Ascending aorta (tissue), 2 donors: ENCODE measurements around the gene SGMS2. TPM values are rescaled to one million over a fixed set of nuclear protein-coding genes. Genes with fewer than 3 reads are reported as not detected.

Experiments
- DNase-seq, 2 donors: peaks; one replicate each; pipeline ENCODE4 v3.0.0-alpha.2; 2019; ENCODE audit warnings: low spot score in 2 of 2
- H3K27ac ChIP-seq, 2 donors: fragments of 200-600 bp; sonication (generic); one replicate each; pipeline ENCODE4 v1.5.1; 2016 to 2017; ENCODE audit warnings: mild to moderate bottlenecking in 1 of 2
- H3K27me3 ChIP-seq: fragments of 200-600 bp; sonication (generic); one replicate; pipeline ENCODE4 v1.5.1; 2017
- H3K36me3 ChIP-seq, 2 donors: fragments of 200-600 bp; sonication (generic); one replicate each; pipeline ENCODE4 v1.5.1; 2016
- H3K4me1 ChIP-seq, 2 donors: fragments of 200-600 bp; sonication (generic); one replicate each; pipeline ENCODE4 v1.5.1; 2016 to 2017; ENCODE audit warnings: mild to moderate bottlenecking in 1 of 2
- H3K4me3 ChIP-seq, 2 donors: fragments of 200-600 bp; sonication (generic); one replicate each; pipeline ENCODE4 v1.5.1; 2016 to 2017; ENCODE audit warnings: mild to moderate bottlenecking in 1 of 2
- H3K9me3 ChIP-seq, 2 donors: fragments of 200-600 bp; sonication (generic); one replicate each; pipeline ENCODE4 v1.5.1; 2016
- CTCF ChIP-seq, 3 experiments: fragments of 200-600 bp in 2 of 3; fragments of 450-650 bp in 1 of 3; sonication (generic) in 2 of 3; IDR thresholded peaks; one replicate each; pipeline ENCODE4 v1.5.1; 2016 to 2019; ENCODE audit warnings: antibody characterized with exemption in 3 of 3, mild to moderate bottlenecking in 1 of 3, moderate library complexity in 1 of 3
- intact Hi-C: fragments of 100-400 bp; cut with DNase I; formaldehyde crosslinking; loops from one replicate; pipeline ENCODE4 v1.15.1; 2023
- total RNA-seq: library from RNA; depleted of rRNA; stranded (reverse); fragments of >200 nt; gene quantifications from one replicate; pipeline ENCODE4 v1.1.0, GENCODE V29; 2016

SGMS2 gene
- total RNA-seq, 1 donor from 2014 or later: 333 TPM

- no peak overlapping the region for H3K27ac ChIP-seq
These were observed 32.0 kb upstream of the SGMS2 start for GRCh38 chr4:107792711-107793110.

GRCh38 chr4:107793996-107794395 is 30.7 kb upstream of the SGMS2 start:
- Histone ChIP-seq H3K4me1 (no peaks in the 10 kb centered on the region), H3K27ac (no peak overlapping the region), H3K27me3 (no peaks in the 10 kb centered on the region), H3K4me3 (no peak overlapping the region), H3K36me3 (no peaks in the 10 kb centered on the region), H3K9me3 (no peaks in the 10 kb centered on the region)
- DNase-seq: no peak
- TF ChIP-seq CTCF (IDR thresholded peaks at IDR 0.05): no peak
- intact Hi-C loops: no loop called here

More at GRCh38 chr4:107792711-107793110, 32.0 kb upstream of the SGMS2 start:
- no peaks in the 10 kb centered on the region for H3K27me3 ChIP-seq
- TF ChIP-seq CTCF (IDR thresholded peaks at IDR 0.05): no peak
- H3K9me3 ChIP-seq: peaks cover 0 to 5% of the 10 kb centered on the region in 2 donors
- H3K36me3 ChIP-seq: no peaks in the 10 kb centered on the region
- no peaks in the 10 kb centered on the region for H3K4me1 ChIP-seq
- no peak overlapping the region for H3K4me3 ChIP-seq
- DNase-seq: no peak
- intact Hi-C loops: no loop called here

GRCh38 chr4:107799669-107800450 is 24.9 kb upstream of the SGMS2 start:
- Histone ChIP-seq H3K4me1 (no peaks in the 10 kb centered on the region), H3K9me3 (no peaks in the 10 kb centered on the region), H3K36me3 (no peaks in the 10 kb centered on the region), H3K27ac (no peak overlapping the region), H3K27me3 (no peaks in the 10 kb centered on the region), H3K4me3 (no peak overlapping the region)
- intact Hi-C loops: no loop called here
- DNase-seq: no peak
- no peak for TF ChIP-seq CTCF (IDR thresholded peaks at IDR 0.05)

GRCh38 chr4:107800706-107801105 is 24.0 kb upstream of the SGMS2 start:
- no peaks in the 10 kb centered on the region for H3K9me3 ChIP-seq
- no peaks in the 10 kb centered on the region for H3K36me3 ChIP-seq
- no peaks in the 10 kb centered on the region for H3K27me3 ChIP-seq
- no peak overlapping the region for H3K27ac ChIP-seq
- no peak for TF ChIP-seq CTCF (IDR thresholded peaks at IDR 0.05)
- no peak for DNase-seq
- H3K4me3 ChIP-seq: no peak overlapping the region
- H3K4me1 ChIP-seq: no peaks in the 10 kb centered on the region
- intact Hi-C loops: no loop called here

- no peak overlapping the region for H3K27ac ChIP-seq
- H3K9me3 ChIP-seq: no peaks in the 10 kb centered on the region
- no peak for TF ChIP-seq CTCF (IDR thresholded peaks at IDR 0.05)
- no peak overlapping the region for H3K4me3 ChIP-seq
- no peaks in the 10 kb centered on the region for H3K36me3 ChIP-seq
- intact Hi-C loops: no loop called here
- no peak for DNase-seq
- H3K27me3 ChIP-seq: no peaks in the 10 kb centered on the region
- H3K4me1 ChIP-seq: no peaks in the 10 kb centered on the region
These were observed 22.9 kb upstream of the SGMS2 start for GRCh38 chr4:107801766-107802211.
